ENCODE measurements around the gene PODXL. TPM values are rescaled to one million over a fixed set of nuclear protein-coding genes. Genes with fewer than 3 reads are reported as not detected.
A peak's percentile ranks its signal among the peaks of the same experiment; 100 is the strongest.

Gene PODXL
- total RNA-seq, 4 donors from 2014 or later, result 7.9 to 21.3 (median 13.2) TPM

DNA sequence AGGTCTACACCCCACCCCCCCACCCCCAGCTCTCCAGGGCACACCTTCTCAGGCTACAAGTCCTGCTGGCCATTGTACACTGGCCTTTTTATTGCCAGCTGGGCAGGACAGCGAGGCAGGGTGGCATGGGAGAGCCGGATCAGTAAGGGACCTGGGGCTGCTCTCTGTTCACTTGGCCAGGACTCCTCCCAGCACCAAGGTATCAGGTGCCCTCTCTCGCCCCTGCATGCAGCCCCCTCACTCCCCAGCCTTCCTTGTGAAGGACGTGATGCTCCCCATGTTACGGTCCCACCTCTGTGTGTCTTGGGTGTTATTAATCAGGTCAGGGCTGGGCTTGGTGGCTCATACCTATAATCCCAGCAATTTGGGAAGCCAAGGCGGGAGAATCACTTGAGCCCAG, 26.3 kb downstream of the PODXL start:
- Histone ChIP-seq H3K27me3 (no peaks in the 10 kb centered on the region), H3K36me3 (no peaks in the 10 kb centered on the region), H3K4me1 (peaks cover 0 to 10% of the 10 kb centered on the region in 2 donors), H3K4me3 (no peak overlapping the region), H3K27ac (peak overlapping the region in 3 of 4 donors; percentile 49 to 64 (median 50)), H3K9me3 (no peaks in the 10 kb centered on the region)
- TF ChIP-seq, protein P1, sequence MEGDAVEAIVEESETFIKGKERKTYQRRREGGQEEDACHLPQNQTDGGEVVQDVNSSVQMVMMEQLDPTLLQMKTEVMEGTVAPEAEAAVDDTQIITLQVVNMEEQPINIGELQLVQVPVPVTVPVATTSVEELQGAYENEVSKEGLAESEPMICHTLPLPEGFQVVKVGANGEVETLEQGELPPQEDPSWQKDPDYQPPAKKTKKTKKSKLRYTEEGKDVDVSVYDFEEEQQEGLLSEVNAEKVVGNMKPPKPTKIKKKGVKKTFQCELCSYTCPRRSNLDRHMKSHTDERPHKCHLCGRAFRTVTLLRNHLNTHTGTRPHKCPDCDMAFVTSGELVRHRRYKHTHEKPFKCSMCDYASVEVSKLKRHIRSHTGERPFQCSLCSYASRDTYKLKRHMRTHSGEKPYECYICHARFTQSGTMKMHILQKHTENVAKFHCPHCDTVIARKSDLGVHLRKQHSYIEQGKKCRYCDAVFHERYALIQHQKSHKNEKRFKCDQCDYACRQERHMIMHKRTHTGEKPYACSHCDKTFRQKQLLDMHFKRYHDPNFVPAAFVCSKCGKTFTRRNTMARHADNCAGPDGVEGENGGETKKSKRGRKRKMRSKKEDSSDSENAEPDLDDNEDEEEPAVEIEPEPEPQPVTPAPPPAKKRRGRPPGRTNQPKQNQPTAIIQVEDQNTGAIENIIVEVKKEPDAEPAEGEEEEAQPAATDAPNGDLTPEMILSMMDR (IDR thresholded peaks at IDR 0.05 in 4 of 5, conservative IDR thresholded peaks at IDR 0.05 in 1 of 5), result no peak
- TF ChIP-seq POLR2A (IDR thresholded peaks at IDR 0.05), result no peak
- no peak for DNase-seq
- ATAC-seq, result no peak
- in situ Hi-C loops (cut with MboI; ENCODE audit: low sequenced_read_pairs in 4 of 4) (no loop called here), intact Hi-C loops (cut with DNase I; ENCODE audit: low total_unique reads) (no loop called here)

DNA sequence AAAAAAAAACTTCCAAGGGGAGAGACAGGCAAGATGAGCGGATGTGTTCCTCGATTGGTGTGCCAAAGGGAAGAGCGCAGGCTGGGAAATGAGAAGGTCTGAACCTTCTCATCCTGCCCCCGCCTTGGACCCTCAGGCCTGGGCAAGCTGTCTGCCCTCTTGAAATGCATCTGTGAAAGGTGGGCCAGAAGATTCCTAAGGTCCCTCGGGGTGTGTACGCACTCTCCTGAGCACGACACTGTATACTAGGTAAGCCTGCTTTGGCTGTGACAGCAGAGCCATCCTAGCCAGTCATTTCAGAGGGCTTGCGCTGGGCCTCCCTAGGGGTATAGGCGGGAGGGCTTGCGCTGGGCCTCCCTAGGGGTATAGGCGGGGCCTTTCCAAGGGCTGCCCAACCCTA, 26.8 kb downstream of the PODXL start:
- Histone ChIP-seq H3K9me3 (no peaks in the 10 kb centered on the region), H3K27ac (peak overlapping the region; percentile 49 to 64 (median 52)), H3K27me3 (no peaks in the 10 kb centered on the region), H3K4me3 (no peak overlapping the region), H3K36me3 (no peaks in the 10 kb centered on the region), H3K4me1 (peaks cover 0 to 13% of the 10 kb centered on the region in 2 donors)
- no peak for TF ChIP-seq POLR2A (IDR thresholded peaks at IDR 0.05)
- TF ChIP-seq, protein P1 (IDR thresholded peaks at IDR 0.05 in 4 of 5, conservative IDR thresholded peaks at IDR 0.05 in 1 of 5), result no peak
- no peak for ATAC-seq
- DNase-seq, result no peak
- in situ Hi-C loops (cut with MboI; ENCODE audit: low sequenced_read_pairs in 4 of 4) (no loop called here), intact Hi-C loops (cut with DNase I; ENCODE audit: low total_unique reads) (no loop called here)

DNA sequence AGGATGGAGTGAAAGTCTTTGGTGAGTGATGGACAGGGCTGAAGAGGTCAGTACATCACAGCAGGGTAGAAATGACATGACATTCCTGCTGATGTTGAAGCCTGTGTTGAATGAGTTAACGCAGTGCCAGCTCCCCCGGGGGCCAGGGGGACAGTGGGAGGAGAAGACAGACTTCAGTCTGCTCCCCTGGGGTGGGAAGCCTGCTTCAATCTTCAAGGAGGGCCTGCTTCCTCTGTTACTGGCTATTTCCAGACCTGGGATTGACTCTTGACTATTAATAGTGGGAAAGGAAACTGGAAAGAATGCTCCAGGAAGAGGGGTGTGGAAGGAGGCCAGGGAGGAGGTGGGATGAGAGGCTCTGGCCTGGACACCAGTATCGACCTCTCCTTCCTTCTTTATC, 27.2 kb downstream of the PODXL start:
- no peak overlapping the region for H3K4me3 ChIP-seq
- ATAC-seq (no peak), DNase-seq (no peak)
- H3K27me3 ChIP-seq, result no peaks in the 10 kb centered on the region
- peaks cover 0 to 16% of the 10 kb centered on the region in 2 donors for H3K4me1 ChIP-seq
- no peaks in the 10 kb centered on the region for H3K9me3 ChIP-seq
- intact Hi-C loops (cut with DNase I; ENCODE audit: low total_unique reads), result no loop called here
- H3K27ac ChIP-seq, result peak overlapping the region; percentile 49 to 64 (median 52)
- TF ChIP-seq, protein P1 (IDR thresholded peaks at IDR 0.05 in 4 of 5, conservative IDR thresholded peaks at IDR 0.05 in 1 of 5), result no peak
- TF ChIP-seq POLR2A (IDR thresholded peaks at IDR 0.05), result no peak
- no peaks in the 10 kb centered on the region for H3K36me3 ChIP-seq
- in situ Hi-C loops (cut with MboI; ENCODE audit: low sequenced_read_pairs in 4 of 4), result no loop called here

DNA sequence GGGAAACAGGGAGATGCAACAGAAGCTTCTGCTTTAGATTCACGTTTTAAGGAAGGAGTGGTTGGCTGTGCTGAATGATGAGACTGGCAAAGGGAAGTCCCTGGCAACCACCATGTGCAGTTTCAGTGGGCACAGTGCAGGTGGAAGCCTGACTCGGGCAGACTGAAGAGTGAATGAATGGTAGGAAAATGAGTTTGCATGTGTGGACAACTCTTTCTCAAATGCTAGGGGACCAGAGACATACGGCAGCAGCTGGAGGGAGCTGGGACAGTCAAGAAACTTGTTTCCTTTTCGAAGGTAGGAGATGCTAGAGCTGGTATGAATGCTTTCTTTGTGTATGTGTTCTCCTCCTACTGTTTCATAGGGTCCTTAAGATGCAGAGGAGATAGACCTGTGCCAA, 29.0 kb downstream of the PODXL start:
- H3K4me1 ChIP-seq, result peaks cover 4 to 22% of the 10 kb centered on the region in 2 donors
- TF ChIP-seq POLR2A (IDR thresholded peaks at IDR 0.05), result no peak
- TF ChIP-seq, protein P1 (IDR thresholded peaks at IDR 0.05 in 4 of 5, conservative IDR thresholded peaks at IDR 0.05 in 1 of 5), result no peak
- intact Hi-C loops (cut with DNase I; ENCODE audit: low total_unique reads) (no loop called here), in situ Hi-C loops (cut with MboI; ENCODE audit: low sequenced_read_pairs in 4 of 4) (no loop called here)
- no peaks in the 10 kb centered on the region for H3K36me3 ChIP-seq
- no peaks in the 10 kb centered on the region for H3K9me3 ChIP-seq
- ATAC-seq (no peak), DNase-seq (no peak)
- no peaks in the 10 kb centered on the region for H3K27me3 ChIP-seq
- no peak overlapping the region for H3K4me3 ChIP-seq
- H3K27ac ChIP-seq, result peak overlapping the region in 2 of 4 donors; percentile 48 to 50

DNA sequence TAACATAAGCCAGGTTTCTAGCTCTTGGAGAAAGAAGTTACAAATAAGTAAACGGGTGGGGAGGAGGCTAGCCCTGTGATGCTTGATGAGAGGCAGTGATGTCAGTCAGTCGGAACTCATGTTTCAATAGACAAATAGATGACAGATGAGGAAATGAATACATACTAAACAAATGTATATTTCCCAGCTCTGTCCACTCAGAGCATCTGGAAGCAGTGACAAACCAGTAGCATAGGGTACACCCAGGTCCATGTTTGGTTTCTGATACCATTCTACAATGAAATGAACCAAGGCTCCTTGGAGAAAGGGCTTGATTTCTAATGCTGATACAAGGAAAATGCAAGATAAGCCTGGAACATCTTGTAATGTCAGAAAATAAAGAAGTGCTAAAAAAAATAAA, 30.6 kb downstream of the PODXL start:
- Histone ChIP-seq H3K27ac (peak overlapping the region in 3 of 4 donors; percentile 36 to 72 (median 50)), H3K9me3 (no peaks in the 10 kb centered on the region), H3K4me3 (no peak overlapping the region), H3K36me3 (no peaks in the 10 kb centered on the region), H3K4me1 (peaks cover 13 to 22% of the 10 kb centered on the region in 2 donors), H3K27me3 (no peaks in the 10 kb centered on the region)
- intact Hi-C loops (cut with DNase I; ENCODE audit: low total_unique reads) (no loop called here), in situ Hi-C loops (cut with MboI; ENCODE audit: low sequenced_read_pairs in 4 of 4) (no loop called here)
- ATAC-seq (no peak), DNase-seq (peak in 1 of 2 donors; percentile 1)
- TF ChIP-seq, protein P1 (IDR thresholded peaks at IDR 0.05 in 4 of 5, conservative IDR thresholded peaks at IDR 0.05 in 1 of 5), result no peak
- no peak for TF ChIP-seq POLR2A (IDR thresholded peaks at IDR 0.05)

All from gastrocnemius medialis (tissue), 4 donors.